IMR-90 (cell line): ENCODE results near the gene MID1. TPM values are rescaled to one million over a fixed set of nuclear protein-coding genes. Genes with fewer than 3 reads are reported as not detected.

Experiments
- ATAC-seq: fragments of 200-7000 bp; cut with Tn5 transposase; 2 replicates; pipeline ENCODE4 v1.9.1; 2020; ENCODE audit warnings: low read depth, mild to moderate bottlenecking, moderate library complexity
- BruUV-seq: library from RNA; stranded (reverse); fragments of 400-500 nt; replicated peaks from 2 replicates; lab custom pipeline; 2021; lab: Mats Ljungman, UMichigan
- CTCF ChIA-PET: fragments of 300-600 bp; formaldehyde crosslinking; extraction: SDS; loops from one replicate; lab custom pipeline; 2021; ENCODE audit warnings: antibody characterized with exemption; lab: Yijun Ruan, JAX
- POLR2A ChIA-PET: fragments of 300-600 bp; sonication (Branson Sonifier 250); formaldehyde crosslinking; loops from one replicate; lab custom pipeline; 2022; ENCODE audit warnings: antibody characterized with exemption; ENCODE audit not compliant: unreplicated experiment; lab: Charles Lee
- DNase-seq: peaks from one replicate; pipeline ENCODE4 v3.0.0; 2013
- H2AFZ ChIP-seq: replicated peaks from 2 replicates; pipeline ENCODE3; 2013; ENCODE audit warnings: low read length, mild to moderate bottlenecking; ENCODE audit not compliant: poor library complexity
- H2AK5ac ChIP-seq: 2 replicates; pipeline ENCODE4 v1.6.1; 2013; ENCODE audit warnings: low read depth, low read length, inconsistent platforms
- H2AK9ac ChIP-seq: replicated peaks from 2 replicates; pipeline ENCODE3; 2013; ENCODE audit warnings: mild to moderate bottlenecking, low read depth, low read length, moderate library complexity; ENCODE audit not compliant: poor library complexity
- H2BK120ac ChIP-seq: 2 replicates; pipeline ENCODE4 v1.6.1; 2013; ENCODE audit warnings: low read depth, low read length, inconsistent platforms
- H2BK15ac ChIP-seq: 3 replicates; pipeline ENCODE4 v1.6.1; 2013; ENCODE audit warnings: low read depth, low read length, inconsistent platforms
- H2BK20ac ChIP-seq: 2 replicates; pipeline ENCODE4 v1.6.1; 2013; ENCODE audit warnings: low read depth, mild to moderate bottlenecking, inconsistent platforms, low read length, moderate library complexity
- H2BK5ac ChIP-seq: 2 replicates; pipeline ENCODE4 v1.6.1; 2013; ENCODE audit warnings: mild to moderate bottlenecking, low read depth, low read length, inconsistent platforms; ENCODE audit not compliant: poor library complexity, severe bottlenecking
- H3K14ac ChIP-seq: replicated peaks from 2 replicates; pipeline ENCODE4 v1.6.1; 2013; ENCODE audit warnings: low read depth, low read length, inconsistent platforms
- H3K18ac ChIP-seq: 2 replicates; pipeline ENCODE4 v1.6.1; 2013; ENCODE audit warnings: low read depth, low read length, control low read depth
- H3K23ac ChIP-seq: 2 replicates; pipeline ENCODE4 v1.6.1; 2013; ENCODE audit warnings: low read depth, low read length, inconsistent platforms
- H3K27ac ChIP-seq: 2 replicates; pipeline ENCODE4 v1.5.1; 2013; ENCODE audit warnings: mild to moderate bottlenecking, control low read depth, low read length; ENCODE audit not compliant: insufficient read depth
- H3K27me3 ChIP-seq: 2 replicates; pipeline ENCODE4 v1.6.1; 2013; ENCODE audit warnings: low read length; ENCODE audit not compliant: control insufficient read depth, insufficient read depth
- H3K36me3 ChIP-seq: 2 replicates; pipeline ENCODE4 v1.6.1; 2013; ENCODE audit warnings: low read length, mixed read lengths; ENCODE audit not compliant: control insufficient read depth, insufficient read depth
- H3K4ac ChIP-seq: 2 replicates; pipeline ENCODE4 v1.6.1; 2013; ENCODE audit warnings: low read depth, low read length, inconsistent platforms
- H3K4me1 ChIP-seq: 2 replicates; pipeline ENCODE4 v1.6.1; 2013; ENCODE audit warnings: low read length, mixed read lengths; ENCODE audit not compliant: control insufficient read depth, insufficient read depth
- H3K4me2 ChIP-seq: 2 replicates; pipeline ENCODE4 v1.6.1; 2013; ENCODE audit warnings: low read depth, mild to moderate bottlenecking, control low read depth, low read length, moderate library complexity
- H3K4me3 ChIP-seq: 2 replicates; pipeline ENCODE4 v1.5.1; 2013; ENCODE audit warnings: low read depth, mild to moderate bottlenecking, control low read depth, low read length, moderate library complexity; ENCODE audit not compliant: insufficient read depth
- H3K56ac ChIP-seq: 2 replicates; pipeline ENCODE4 v1.6.1; 2013; ENCODE audit warnings: low read length, inconsistent platforms; ENCODE audit not compliant: insufficient read depth; ENCODE audit errors: extremely low read depth
- H3K79me1 ChIP-seq, 2 experiments: 2 replicates each; pipeline ENCODE4 v1.6.1; 2013; ENCODE audit warnings: low read length in 2 of 2, inconsistent platforms in 1 of 2, low read depth in 1 of 2
- H3K9ac ChIP-seq: 2 replicates; pipeline ENCODE4 v1.6.1; 2013; ENCODE audit warnings: low read depth, low read length, control low read depth
- H3K9me1 ChIP-seq: 2 replicates; pipeline ENCODE4 v1.6.1; 2013; ENCODE audit warnings: low read length, inconsistent platforms; ENCODE audit not compliant: insufficient read depth
- H3K9me3 ChIP-seq: 2 replicates; pipeline ENCODE4 v1.6.1; 2013; ENCODE audit warnings: low read length; ENCODE audit not compliant: control insufficient read depth, insufficient read depth
- H4K20me1 ChIP-seq: 2 replicates; pipeline ENCODE4 v1.6.1; 2013; ENCODE audit warnings: low read length, inconsistent platforms; ENCODE audit not compliant: insufficient read depth
- H4K5ac ChIP-seq: 2 replicates; pipeline ENCODE4 v1.6.1; 2013; ENCODE audit warnings: mild to moderate bottlenecking, low read depth, low read length, control low read depth
- H4K8ac ChIP-seq, 2 experiments: 2 replicates each; pipeline ENCODE4 v1.6.1; 2013; ENCODE audit warnings: low read depth in 2 of 2, low read length in 2 of 2, control low read depth in 1 of 2, inconsistent platforms in 1 of 2
- H4K91ac ChIP-seq: 2 replicates; pipeline ENCODE4 v1.6.1; 2013; ENCODE audit warnings: low read depth, low read length, inconsistent platforms; ENCODE audit not compliant: insufficient read depth
- BHLHE40 ChIP-seq: fragments of 150-350 bp; IDR thresholded peaks from 2 replicates; pipeline ENCODE4 v1.6.1; 2016; ENCODE audit warnings: mild to moderate bottlenecking, low read depth, low read length
- CEBPB ChIP-seq: IDR thresholded peaks from 2 replicates; pipeline ENCODE4 v1.6.1; 2012; ENCODE audit warnings: low read depth, low read length, improper control_type of control experiment
- CHD1 ChIP-seq: IDR thresholded peaks from 2 replicates; pipeline ENCODE4 v1.6.1; 2012; ENCODE audit warnings: low read depth, low read length, improper control_type of control experiment
- CTCF ChIP-seq: conservative IDR thresholded peaks from 2 replicates; pipeline ENCODE4 v1.5.1; 2012; ENCODE audit warnings: mild to moderate bottlenecking, low read depth, low read length, improper control_type of control experiment
- ELK1 ChIP-seq: fragments of 150-350 bp; IDR thresholded peaks from 2 replicates; pipeline ENCODE4 v1.6.1; 2016; ENCODE audit warnings: low read depth, mild to moderate bottlenecking, low read length, moderate library complexity, borderline replicate concordance
- FOS ChIP-seq: fragments of 150-350 bp; IDR thresholded peaks from 2 replicates; pipeline ENCODE4 v1.6.1; 2016; ENCODE audit warnings: low read depth, low read length
- MAFK ChIP-seq: IDR thresholded peaks from 2 replicates; pipeline ENCODE4 v1.6.1; 2012; ENCODE audit warnings: low read depth, low read length, improper control_type of control experiment
- MAZ ChIP-seq: IDR thresholded peaks from 2 replicates; pipeline ENCODE4 v1.6.1; 2012; ENCODE audit warnings: low read depth, mild to moderate bottlenecking, low read length, improper control_type of control experiment, moderate library complexity, borderline replicate concordance
- MXI1 ChIP-seq: IDR thresholded peaks from 2 replicates; pipeline ENCODE4 v1.6.1; 2012; ENCODE audit warnings: low read depth, mild to moderate bottlenecking, low read length, moderate library complexity, borderline replicate concordance
- NFE2L2 ChIP-seq: fragments of 150-350 bp; IDR thresholded peaks from 2 replicates; pipeline ENCODE4 v1.6.1; 2016; ENCODE audit warnings: low read depth, mild to moderate bottlenecking, low read length
- POLR2A ChIP-seq: IDR thresholded peaks from 2 replicates; pipeline ENCODE4 v1.6.1; 2012; ENCODE audit warnings: mild to moderate bottlenecking, low read depth, low read length
- RAD21 ChIP-seq: IDR thresholded peaks from 2 replicates; pipeline ENCODE4 v1.6.1; 2012; ENCODE audit warnings: low read length, improper control_type of control experiment
- RCOR1 ChIP-seq: IDR thresholded peaks from 2 replicates; pipeline ENCODE4 v1.6.1; 2012; ENCODE audit warnings: mild to moderate bottlenecking, low read length, improper control_type of control experiment; ENCODE audit not compliant: insufficient replicate concordance
- RFX5 ChIP-seq: IDR thresholded peaks from 2 replicates; pipeline ENCODE4 v1.8.0; 2012; ENCODE audit warnings: low read depth, mild to moderate bottlenecking, low read length, moderate library complexity
- SMC3 ChIP-seq: fragments of 150-350 bp; IDR thresholded peaks from 2 replicates; pipeline ENCODE4 v1.6.1; 2016; ENCODE audit warnings: low read depth, mild to moderate bottlenecking, antibody characterized with exemption, low read length, moderate library complexity
- USF2 ChIP-seq: fragments of 150-350 bp; IDR thresholded peaks from 2 replicates; pipeline ENCODE4 v1.6.1; 2017; ENCODE audit warnings: mild to moderate bottlenecking, antibody characterized with exemption, low read length, low read depth
- WGBS, 2 experiments: methylation state at CpG; one replicate each; pipeline versions ENCODE4 v1.1.5 to v1.1.7; 2013; ENCODE audit warnings: missing lambda C conversion rate in 2 of 2; ENCODE audit not compliant: insufficient read length in 1 of 2; ENCODE audit errors: extremely low coverage in 2 of 2; 5-methylcytosine and 5-hydroxymethylcytosine counted together
- dilution Hi-C: fragments of 300-500 bp; cut with HindIII; formaldehyde crosslinking; loops from one replicate; pipeline ENCODE4 v1.14.3; 2018; ENCODE audit warnings: low sequenced_read_pairs; ENCODE audit not compliant: unreplicated experiment
- in situ Hi-C: fragments of 300-500 bp; cut with MboI; formaldehyde crosslinking; loops from 3 replicates; pipeline ENCODE4 v1.14.3; 2019; ENCODE audit warnings: low sequenced_read_pairs, inconsistent platforms, mixed read lengths
- intact Hi-C: fragments of 100-400 bp; cut with micrococcal nuclease; formaldehyde crosslinking; loops from 2 replicates; pipeline ENCODE4 v1.10.0; 2022
- polyA plus RNA-seq, 3 experiments: library from polyadenylated mRNA; depleted of rRNA; stranded (reverse); fragments of >200 nt; gene quantifications; 2 replicates each; pipeline ENCODE4 v1.2.3, GENCODE V29; 2012; ENCODE audit warnings: low replicate concordance in 1 of 3
- total RNA-seq: library from RNA; depleted of rRNA; stranded (reverse); fragments of >200 nt; gene quantifications from 2 replicates; pipeline ENCODE4 v1.2.3, GENCODE V29; 2012

Gene MID1
- total and polyA plus RNA-seq, 2 of the 4 experiments (the other 2 are of a cell fraction) = 37.2 to 106 TPM

- dilution Hi-C loops = no loop called here
- H4K91ac ChIP-seq = no peak overlapping the region
- ATAC-seq = no peak
- no peak for TF ChIP-seq RFX5
- no peak for TF ChIP-seq SMC3
- no peak for TF ChIP-seq ELK1
- no peak for TF ChIP-seq USF2
- TF ChIP-seq NFE2L2 = no peak
- no peak for TF ChIP-seq RCOR1
- TF ChIP-seq MAFK = no peak
- TF ChIP-seq BHLHE40 = no peak
- TF ChIP-seq CTCF = no peak
- no peak for TF ChIP-seq FOS
- TF ChIP-seq POLR2A = no peak
- TF ChIP-seq RAD21 = no peak
- no peak for TF ChIP-seq MXI1
- TF ChIP-seq MAZ = no peak
- TF ChIP-seq CHD1 = no peak
- no peak for TF ChIP-seq CEBPB
- no peak overlapping the region for H2BK15ac ChIP-seq
- H3K56ac ChIP-seq = no peak overlapping the region
- no TSS peak for BruUV-seq
- H4K8ac ChIP-seq = no peak overlapping the region
- no peak overlapping the region for H3K4ac ChIP-seq
- H3K14ac ChIP-seq = no peak overlapping the region
- no peak overlapping the region for H2AK5ac ChIP-seq
- H4K20me1 ChIP-seq = no peaks in the 10 kb centered on the region
- ChIA-PET CTCF (interaction anchor here (0.6 kb wide), 2 partner anchors 23 to 74 kb away, joined by 3 read pairs; no protein-coding TSS in a partner anchor), POLR2A (no interaction called here)
- H2AFZ ChIP-seq = no peak overlapping the region
- H3K4me2 ChIP-seq = no peak overlapping the region
- H3K18ac ChIP-seq = no peak overlapping the region
- no peak overlapping the region for H3K23ac ChIP-seq
- H2BK20ac ChIP-seq = no peak overlapping the region
- WGBS, 2 experiments = no CpG with 5 or more reads among the region's 5 CpGs
- in situ Hi-C loops = no loop called here
- H2AK9ac ChIP-seq = no peak overlapping the region
- DNase-seq = no peak
- H3K27ac ChIP-seq = no peak overlapping the region
- no peak overlapping the region for H3K4me3 ChIP-seq
- H3K9ac ChIP-seq = no peak overlapping the region
- no peaks in the 10 kb centered on the region for H3K9me1 ChIP-seq
- H3K36me3 ChIP-seq = peaks cover 3% of the 10 kb centered on the region; the same call in 1 of the 2 replicates
- intact Hi-C loops = no loop called here
- H4K5ac ChIP-seq = no peak overlapping the region
- no peak overlapping the region for H2BK120ac ChIP-seq
- peaks cover 6% of the 10 kb centered on the region for H3K4me1 ChIP-seq
- H3K9me3 ChIP-seq = no peaks in the 10 kb centered on the region
- peaks cover 11 to 31% of the 10 kb centered on the region in 2 experiments; a peak in 3 of 4 replicates for H3K79me1 ChIP-seq
- H3K27me3 ChIP-seq = no peaks in the 10 kb centered on the region
- H2BK5ac ChIP-seq = no peak overlapping the region
These were observed 64.0 kb downstream of the MID1 start for GRCh38 chrX:10556405-10556804.
